Activated naive CD4-positive, alpha-beta T cell treated with anti-CD3 and anti-CD28 coated beads, Interleukin-2, amount 50 U/mL, for 16 hours (primary cell): ENCODE data around the gene MICU2.
A peak's percentile ranks its signal among the peaks of the same experiment; 100 is the strongest.

Source experiments
- DNase-seq: peaks from one replicate; pipeline ENCODE4 v3.0.0-alpha.2; 2020

MICU2 gene

GRCh38 chr13:21476893-21477472 is 127.0 kb downstream of the MICU2 start:
- DNase-seq: peak; percentile 78

DNA sequence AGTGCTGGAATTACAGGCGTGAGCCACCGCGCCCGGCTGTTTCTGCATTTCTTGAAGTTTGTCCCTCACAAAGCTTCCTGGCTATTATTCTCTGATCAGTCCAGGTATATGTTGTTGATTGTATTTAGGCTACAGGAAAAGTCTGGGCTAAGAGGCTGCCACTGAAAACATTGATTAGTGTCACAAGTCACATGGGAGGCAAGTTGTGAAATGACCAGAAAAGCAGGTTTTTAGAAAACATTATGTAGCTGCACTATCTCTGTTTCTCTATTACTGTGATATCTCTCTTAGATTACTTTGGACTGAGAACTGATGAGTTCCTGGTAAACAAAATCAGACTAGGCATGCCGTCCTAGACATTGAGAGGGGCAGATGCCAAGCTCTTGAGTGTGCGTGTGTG is 128.9 kb downstream of the MICU2 start:
- DNase-seq: no peak

- DNase-seq: no peak
These were observed 133.2 kb downstream of the MICU2 start for GRCh38 chr13:21470785-21471184.

DNA sequence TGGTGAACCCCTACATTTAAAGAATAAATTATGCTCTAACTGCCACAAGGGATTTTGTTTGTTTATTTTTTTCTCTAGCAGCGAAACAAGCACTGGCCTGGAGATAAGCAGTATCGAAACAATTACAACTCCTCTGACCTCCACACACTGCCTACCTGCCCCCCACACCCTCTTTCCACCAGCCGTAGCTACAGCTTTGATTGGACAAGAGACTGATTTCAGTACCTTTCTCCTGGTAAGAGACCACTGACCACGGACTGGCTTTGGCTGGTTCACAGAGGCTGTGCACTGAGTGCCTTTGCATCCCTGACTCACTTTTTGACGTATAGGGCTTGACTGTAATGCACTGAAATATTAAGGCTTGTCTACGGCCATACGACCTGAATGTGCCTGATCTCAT is 137.4 kb downstream of the MICU2 start:
- DNase-seq: no peak

DNA sequence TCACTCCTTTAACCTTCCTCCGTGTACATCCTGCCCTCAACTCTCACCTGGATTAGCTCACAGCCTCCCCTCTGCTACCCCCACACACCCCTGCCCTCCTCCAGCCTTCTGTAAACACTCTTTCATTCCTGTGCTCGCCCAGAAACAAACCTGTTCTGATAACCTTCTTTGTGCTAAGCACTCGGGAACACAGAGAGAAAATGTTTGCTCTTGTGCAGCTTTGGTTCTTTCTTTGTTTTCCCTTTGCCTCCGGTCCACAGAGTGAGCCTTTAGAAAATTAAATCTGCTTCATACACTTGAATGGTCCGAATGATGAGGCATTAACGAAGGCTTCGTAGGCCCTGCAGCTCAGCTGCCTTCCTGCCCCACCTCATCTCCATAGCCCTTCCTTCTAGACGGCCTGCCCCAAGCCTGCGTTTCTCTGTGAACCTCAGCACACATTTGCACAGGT is 138.2 kb downstream of the MICU2 start:
- no peak for DNase-seq

DNA sequence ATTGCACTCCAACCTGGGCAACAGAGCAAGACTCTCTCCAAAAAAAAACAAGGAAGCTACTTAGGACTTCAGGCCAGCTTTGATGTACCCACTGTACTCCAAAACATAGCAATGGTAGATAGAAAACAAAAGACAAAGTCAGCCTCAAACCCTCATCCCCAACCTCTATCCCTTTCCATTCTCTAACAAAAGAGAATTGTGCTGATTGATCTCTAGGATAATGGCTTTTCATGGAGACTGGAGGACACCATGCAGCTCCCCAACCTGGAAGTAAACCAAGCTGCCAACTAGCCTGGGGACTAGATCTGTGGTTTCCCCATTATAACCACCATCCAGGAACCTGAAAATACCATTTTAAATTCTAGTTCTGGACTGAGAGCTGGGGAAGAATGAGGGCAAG is 140.5 kb downstream of the MICU2 start:
- DNase-seq: no peak

DNA sequence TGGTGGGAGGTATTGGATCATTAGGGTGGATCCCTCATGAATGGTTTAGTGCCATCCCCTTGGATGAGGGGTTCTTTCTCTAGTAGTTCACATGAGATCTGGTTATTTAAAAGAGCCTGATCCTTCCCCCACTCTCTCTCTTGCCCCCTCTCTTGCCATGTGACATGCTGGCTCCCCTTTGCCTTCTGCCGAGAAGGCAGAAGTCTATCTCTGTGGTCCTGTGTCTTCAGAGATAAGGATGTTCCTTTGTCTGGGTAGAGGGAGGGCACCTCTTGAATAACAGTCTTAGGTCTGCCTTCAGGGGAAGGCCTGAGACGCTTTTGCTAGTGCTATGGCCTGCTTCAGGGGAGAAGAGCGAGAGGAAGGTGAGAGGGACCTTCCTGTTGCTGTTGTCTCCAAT is 142.8 kb downstream of the MICU2 start:
- DNase-seq: no peak

- DNase-seq: peak; percentile 88
These were observed 144.9 kb downstream of the MICU2 start, which contains the start of gene ZDHHC20 for GRCh38 chr13:21458813-21459701. ZDHHC20 (minus strand) TSS chr13:21459303; CDS start chr13:21459171, 132 bp downstream.

GRCh38 chr13:21458451-21458812 is 145.5 kb downstream of the MICU2 start:
- DNase-seq: peak; percentile 52

DNA sequence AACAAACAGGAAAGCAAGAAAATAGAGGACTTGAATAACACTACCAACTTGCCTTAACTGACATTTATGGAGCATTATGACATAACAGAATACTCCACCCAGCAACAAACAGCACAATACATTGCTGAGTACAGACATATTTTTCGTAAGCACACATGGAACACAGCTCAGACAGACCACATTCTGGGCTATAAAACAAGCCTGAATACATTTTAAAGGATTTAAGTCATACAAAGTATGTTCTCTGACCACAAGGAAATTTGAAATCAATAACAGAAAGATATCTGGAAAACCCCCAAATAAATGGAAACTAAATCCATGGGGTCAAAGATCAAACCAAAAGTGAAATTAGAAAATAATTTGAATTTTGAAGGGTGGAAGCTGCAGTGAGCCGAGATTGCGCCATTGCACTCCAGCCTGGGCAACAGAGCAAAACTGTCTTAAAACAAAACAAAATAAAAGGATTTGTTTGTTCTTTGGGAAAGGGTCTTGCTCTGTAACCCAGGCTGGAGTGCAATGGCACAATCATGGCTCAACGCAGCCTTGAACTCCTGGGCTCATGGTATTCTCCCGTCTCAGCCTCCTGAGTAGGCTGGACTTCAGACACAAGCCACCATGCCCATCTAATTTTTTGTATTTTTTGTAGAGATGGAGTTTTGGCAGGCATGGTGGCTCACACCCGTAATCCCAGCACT is 150.4 kb downstream of the MICU2 start:
- DNase-seq: no peak

GRCh38 chr13:21450936-21451335 is 153.0 kb downstream of the MICU2 start:
- DNase-seq: no peak

DNA sequence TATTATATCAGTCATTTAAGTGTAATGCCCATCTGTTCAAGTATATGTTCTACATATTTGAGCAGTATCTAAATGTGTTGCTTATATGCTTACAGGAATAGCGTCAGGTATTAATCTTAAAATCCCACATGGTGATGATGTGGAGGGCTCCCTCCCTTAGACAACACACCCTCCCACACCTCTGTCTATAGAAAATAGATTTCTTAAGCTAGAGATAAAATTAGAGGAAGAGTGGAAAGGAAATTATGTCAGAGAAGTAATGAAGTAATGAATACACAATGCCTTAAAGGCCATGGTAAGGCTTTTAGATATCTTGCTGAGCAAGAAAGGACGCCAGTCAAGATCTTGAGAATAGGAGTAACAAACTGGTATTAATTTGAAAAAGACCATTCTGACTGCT is 157.3 kb downstream of the MICU2 start:
- DNase-seq: no peak

- no peak for DNase-seq
These were observed 158.2 kb downstream of the MICU2 start for GRCh38 chr13:21445759-21446158.

GRCh38 chr13:21443171-21443570 is 160.8 kb downstream of the MICU2 start:
- DNase-seq: no peak
